ENCODE data around the gene APOBEC3B. TPM values are rescaled to one million over a fixed set of nuclear protein-coding genes. Genes with fewer than 3 reads are reported as not detected.
A peak's percentile ranks its signal among the peaks of the same experiment; 100 is the strongest.
"Not testable (repeated sequence)": the region's sequence is repeated elsewhere in the genome, so short reads cannot be mapped to it uniquely, and the experiment has no call there.

The APOBEC3B gene
- total and polyA plus RNA-seq, 2 donors from 2014 or later: 1.0 to 2.7 TPM

DNA sequence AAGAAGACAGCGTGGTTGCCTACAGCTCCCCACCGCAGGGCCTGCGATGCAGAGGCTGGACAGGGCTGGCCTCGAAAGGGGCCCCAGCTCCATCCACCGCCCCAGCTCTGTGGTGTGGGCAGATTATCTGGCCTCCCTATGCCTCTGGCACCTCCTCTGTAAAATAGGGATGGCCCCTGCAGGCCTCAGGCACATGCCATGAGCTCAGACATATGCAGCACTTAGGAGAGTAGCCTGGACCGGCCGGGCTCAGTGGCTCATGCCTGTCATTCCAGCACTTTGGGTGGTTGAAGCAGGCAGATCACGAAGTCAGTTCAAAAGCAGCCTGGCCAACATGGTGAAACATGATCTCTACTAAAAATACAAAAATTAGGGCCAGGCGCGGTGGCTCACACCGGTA lies 46.1 kb downstream of the APOBEC3B start:
- Histone ChIP-seq H3K9me3 (ENCODE audit: control insufficient read depth in 2 of 3, insufficient read depth in 1 of 3, low read length in 3 of 3) (no peaks in the 10 kb centered on the region), H3K9ac (ENCODE audit: low read length in 3 of 3) (no peak overlapping the region), H3K27ac (ENCODE audit: low read depth in 2 of 2, low read length in 2 of 2) (no peak overlapping the region), H3K4me1 (ENCODE audit: control insufficient read depth in 2 of 3, insufficient read depth in 2 of 3, low read depth in 1 of 3, low read length in 3 of 3) (no peaks in the 10 kb centered on the region), H3K27me3 (ENCODE audit: control insufficient read depth, insufficient read depth, low read length) (no peaks in the 10 kb centered on the region), H3K4me3 (ENCODE audit: low read length in 3 of 3) (no peak overlapping the region), H3K36me3 (ENCODE audit: control insufficient read depth in 2 of 3, insufficient read depth in 3 of 3, low read length in 3 of 3) (no peaks in the 10 kb centered on the region)
- intact Hi-C loops (cut with DNase I): no loop called here
- FAIRE-seq (no peak), DNase-seq (no peak)
- TF ChIP-seq, protein P1, sequence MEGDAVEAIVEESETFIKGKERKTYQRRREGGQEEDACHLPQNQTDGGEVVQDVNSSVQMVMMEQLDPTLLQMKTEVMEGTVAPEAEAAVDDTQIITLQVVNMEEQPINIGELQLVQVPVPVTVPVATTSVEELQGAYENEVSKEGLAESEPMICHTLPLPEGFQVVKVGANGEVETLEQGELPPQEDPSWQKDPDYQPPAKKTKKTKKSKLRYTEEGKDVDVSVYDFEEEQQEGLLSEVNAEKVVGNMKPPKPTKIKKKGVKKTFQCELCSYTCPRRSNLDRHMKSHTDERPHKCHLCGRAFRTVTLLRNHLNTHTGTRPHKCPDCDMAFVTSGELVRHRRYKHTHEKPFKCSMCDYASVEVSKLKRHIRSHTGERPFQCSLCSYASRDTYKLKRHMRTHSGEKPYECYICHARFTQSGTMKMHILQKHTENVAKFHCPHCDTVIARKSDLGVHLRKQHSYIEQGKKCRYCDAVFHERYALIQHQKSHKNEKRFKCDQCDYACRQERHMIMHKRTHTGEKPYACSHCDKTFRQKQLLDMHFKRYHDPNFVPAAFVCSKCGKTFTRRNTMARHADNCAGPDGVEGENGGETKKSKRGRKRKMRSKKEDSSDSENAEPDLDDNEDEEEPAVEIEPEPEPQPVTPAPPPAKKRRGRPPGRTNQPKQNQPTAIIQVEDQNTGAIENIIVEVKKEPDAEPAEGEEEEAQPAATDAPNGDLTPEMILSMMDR (IDR thresholded peaks at IDR 0.05; ENCODE audit: borderline replicate concordance, extremely low read depth, insufficient read depth): no peak

DNA sequence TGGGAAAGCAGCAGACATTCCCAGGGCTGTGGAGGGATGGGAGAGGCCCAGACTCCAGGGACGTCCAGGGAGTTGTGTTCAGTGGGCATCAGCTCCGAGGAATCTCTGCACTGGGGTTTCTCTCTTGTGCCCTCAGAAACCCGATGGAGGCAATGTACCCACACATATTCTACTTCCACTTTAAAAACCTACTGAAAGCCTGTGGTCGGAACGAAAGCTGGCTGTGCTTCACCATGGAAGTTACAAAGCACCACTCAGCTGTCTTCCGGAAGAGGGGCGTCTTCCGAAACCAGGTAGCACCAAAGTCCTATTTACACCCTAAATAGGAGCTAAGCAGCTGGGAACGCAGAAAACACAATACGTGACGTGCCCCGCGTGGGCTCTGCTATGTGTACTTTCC lies 47.1 kb downstream of the APOBEC3B start:
- Histone ChIP-seq H3K9ac (ENCODE audit: low read length in 3 of 3) (no peak overlapping the region), H3K4me3 (ENCODE audit: low read length in 3 of 3) (no peak overlapping the region), H3K27me3 (ENCODE audit: control insufficient read depth, insufficient read depth, low read length) (no peaks in the 10 kb centered on the region), H3K4me1 (ENCODE audit: control insufficient read depth in 2 of 3, insufficient read depth in 2 of 3, low read depth in 1 of 3, low read length in 3 of 3) (no peaks in the 10 kb centered on the region), H3K9me3 (ENCODE audit: control insufficient read depth in 2 of 3, insufficient read depth in 1 of 3, low read length in 3 of 3) (no peaks in the 10 kb centered on the region), H3K36me3 (ENCODE audit: control insufficient read depth in 2 of 3, insufficient read depth in 3 of 3, low read length in 3 of 3) (no peaks in the 10 kb centered on the region), H3K27ac (ENCODE audit: low read depth in 2 of 2, low read length in 2 of 2) (no peak overlapping the region)
- FAIRE-seq (no peak), DNase-seq (no peak)
- intact Hi-C loops (cut with DNase I): no loop called here
- TF ChIP-seq, protein P1 (IDR thresholded peaks at IDR 0.05; ENCODE audit: borderline replicate concordance, extremely low read depth, insufficient read depth): no peak

DNA sequence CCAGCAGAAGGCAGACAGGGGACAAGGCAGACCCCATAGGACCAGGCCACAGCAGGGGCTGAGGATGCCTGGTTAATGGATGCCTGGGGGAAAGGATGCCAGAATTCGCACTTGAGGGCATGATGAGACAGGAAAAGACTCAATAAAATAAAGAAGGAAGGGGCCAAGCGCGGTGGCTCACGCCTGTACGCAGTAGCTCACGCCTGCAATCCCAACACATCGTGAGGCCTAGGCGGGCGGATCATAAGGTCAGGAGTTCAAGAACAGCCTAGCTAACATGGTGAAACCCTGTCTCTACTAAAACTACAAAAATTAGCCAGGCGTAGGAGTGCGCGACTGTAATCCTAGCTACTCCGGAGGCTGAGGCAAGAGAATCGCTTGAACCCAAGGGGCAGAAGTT lies 48.6 kb downstream of the APOBEC3B start:
- Histone ChIP-seq H3K9ac (ENCODE audit: low read length in 3 of 3) (no peak overlapping the region), H3K4me1 (ENCODE audit: control insufficient read depth in 2 of 3, insufficient read depth in 2 of 3, low read depth in 1 of 3, low read length in 3 of 3) (no peaks in the 10 kb centered on the region), H3K27ac (ENCODE audit: low read depth in 2 of 2, low read length in 2 of 2) (no peak overlapping the region), H3K36me3 (ENCODE audit: control insufficient read depth in 2 of 3, insufficient read depth in 3 of 3, low read length in 3 of 3) (no peaks in the 10 kb centered on the region), H3K27me3 (ENCODE audit: control insufficient read depth, insufficient read depth, low read length) (no peaks in the 10 kb centered on the region), H3K9me3 (ENCODE audit: control insufficient read depth in 2 of 3, insufficient read depth in 1 of 3, low read length in 3 of 3) (no peaks in the 10 kb centered on the region), H3K4me3 (ENCODE audit: low read length in 3 of 3) (no peak overlapping the region)
- intact Hi-C loops (cut with DNase I): no loop called here
- DNase-seq (peak in 2 of 5 donors; percentile 21 to 41), FAIRE-seq (no peak)
- TF ChIP-seq, protein P1 (IDR thresholded peaks at IDR 0.05; ENCODE audit: borderline replicate concordance, extremely low read depth, insufficient read depth): no peak

DNA sequence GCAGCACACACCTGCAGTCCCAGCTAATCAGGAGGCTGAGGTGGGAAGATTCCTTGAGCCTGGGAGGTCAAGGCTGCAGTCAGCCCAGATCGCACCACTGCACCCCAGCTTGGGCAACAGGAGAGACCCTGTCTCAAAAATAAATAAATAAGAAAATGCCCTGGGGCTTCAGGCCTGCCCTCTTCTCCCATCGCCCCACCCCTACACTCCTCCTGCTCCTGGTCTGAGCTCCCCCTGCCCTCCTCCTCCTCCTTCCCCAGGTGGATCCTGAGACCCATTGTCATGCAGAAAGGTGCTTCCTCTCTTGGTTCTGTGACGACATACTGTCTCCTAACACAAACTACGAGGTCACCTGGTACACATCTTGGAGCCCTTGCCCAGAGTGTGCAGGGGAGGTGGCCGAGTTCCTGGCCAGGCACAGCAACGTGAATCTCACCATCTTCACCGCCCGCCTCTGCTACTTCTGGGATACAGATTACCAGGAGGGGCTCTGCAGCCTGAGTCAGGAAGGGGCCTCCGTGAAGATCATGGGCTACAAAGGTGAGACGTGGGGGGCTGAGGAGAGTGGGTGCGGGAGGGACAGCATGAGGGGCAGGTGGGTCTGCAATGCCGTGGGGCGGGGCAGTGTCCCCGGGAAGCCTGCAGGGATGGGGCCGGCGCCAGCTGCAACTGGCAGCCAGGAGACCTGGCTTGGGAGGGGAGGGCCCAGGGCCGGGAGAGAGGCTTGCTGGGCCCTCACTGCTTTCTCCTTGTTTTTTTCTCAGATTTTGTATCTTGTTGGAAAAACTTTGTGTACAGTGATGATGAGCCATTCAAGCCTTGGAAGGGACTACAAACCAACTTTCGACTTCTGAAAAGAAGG lies 49.5 kb downstream of the APOBEC3B start:
- H3K9ac ChIP-seq (ENCODE audit: low read length in 3 of 3); H3K27me3 ChIP-seq (ENCODE audit: control insufficient read depth, insufficient read depth, low read length); intact Hi-C loops (cut with DNase I); H3K36me3 ChIP-seq (ENCODE audit: control insufficient read depth in 2 of 3, insufficient read depth in 3 of 3, low read length in 3 of 3); FAIRE-seq; H3K4me3 ChIP-seq (ENCODE audit: low read length in 3 of 3); H3K4me1 ChIP-seq (ENCODE audit: control insufficient read depth in 2 of 3, insufficient read depth in 2 of 3, low read depth in 1 of 3, low read length in 3 of 3); H3K9me3 ChIP-seq (ENCODE audit: control insufficient read depth in 2 of 3, insufficient read depth in 1 of 3, low read length in 3 of 3); H3K27ac ChIP-seq (ENCODE audit: low read depth in 2 of 2, low read length in 2 of 2): not testable (repeated sequence)
- peak in 1 of 5 donors; percentile 32 for DNase-seq

DNA sequence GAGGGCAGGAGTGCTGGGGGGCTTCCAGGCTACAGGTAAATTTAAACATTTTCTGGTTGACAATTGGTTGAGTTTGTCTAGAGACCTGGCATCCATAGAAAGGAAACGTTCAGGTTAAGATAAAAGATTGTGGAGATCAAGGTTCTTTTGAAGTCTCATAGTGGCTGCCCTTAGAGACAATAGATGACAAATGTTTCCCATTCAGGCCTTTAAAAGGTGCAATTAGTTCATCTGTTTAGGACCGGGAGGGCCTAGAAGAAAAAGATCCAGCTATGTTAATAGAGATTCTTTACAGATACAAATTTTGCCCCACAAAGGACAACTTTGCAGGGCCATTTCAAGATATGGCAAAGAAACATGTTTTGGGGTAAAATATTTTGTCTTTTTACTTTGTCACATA lies 54.9 kb downstream of the APOBEC3B start:
- H3K4me1 ChIP-seq (ENCODE audit: control insufficient read depth in 2 of 3, insufficient read depth in 2 of 3, low read depth in 1 of 3, low read length in 3 of 3); DNase-seq; H3K9ac ChIP-seq (ENCODE audit: low read length in 3 of 3); H3K9me3 ChIP-seq (ENCODE audit: control insufficient read depth in 2 of 3, insufficient read depth in 1 of 3, low read length in 3 of 3); H3K36me3 ChIP-seq (ENCODE audit: control insufficient read depth in 2 of 3, insufficient read depth in 3 of 3, low read length in 3 of 3); FAIRE-seq; H3K27ac ChIP-seq (ENCODE audit: low read depth in 2 of 2, low read length in 2 of 2); intact Hi-C loops (cut with DNase I); H3K27me3 ChIP-seq (ENCODE audit: control insufficient read depth, insufficient read depth, low read length); H3K4me3 ChIP-seq (ENCODE audit: low read length in 3 of 3): not testable (repeated sequence)
